OCI-LY1 (cell line): Measurements from ENCODE around the gene ABCF3.

ENCODE experiments used
- H2AFZ ChIP-seq: fragments of 200-600 bp; sonication (generic), shearing (Covaris generic); 2 replicates; pipeline ENCODE4 v1.6.0; 2014; ENCODE audit warnings: antibody characterized with exemption, mild to moderate bottlenecking, low read length
- H3F3A ChIP-seq: fragments of 200-600 bp; sonication (generic), shearing (Covaris generic); 2 replicates; pipeline ENCODE4 v1.6.0; 2014; ENCODE audit warnings: mild to moderate bottlenecking, antibody characterized with exemption, low read length, moderate library complexity; ENCODE audit not compliant: insufficient read depth
- H3K27ac ChIP-seq: fragments of 200-600 bp; sonication (generic); 2 replicates; pipeline ENCODE4 v1.5.1; 2014; ENCODE audit warnings: low read length, mixed run types, mild to moderate bottlenecking, low read depth; ENCODE audit not compliant: poor library complexity, severe bottlenecking
- H3K27me3 ChIP-seq: fragments of 200-600 bp; sonication (generic); 2 replicates; pipeline ENCODE4 v1.6.0; 2014; ENCODE audit warnings: antibody characterized with exemption, mild to moderate bottlenecking, low read length, moderate library complexity; ENCODE audit not compliant: insufficient read depth
- H3K36me3 ChIP-seq: fragments of 200-600 bp; sonication (generic); 2 replicates; pipeline ENCODE4 v1.6.1; 2014; ENCODE audit warnings: mild to moderate bottlenecking, antibody characterized with exemption, low read length, moderate library complexity, mixed read lengths; ENCODE audit not compliant: insufficient read depth
- H3K4me1 ChIP-seq: fragments of 200-600 bp; sonication (generic); 2 replicates; pipeline ENCODE4 v1.5.1; 2014; ENCODE audit warnings: mild to moderate bottlenecking, low read length, moderate library complexity; ENCODE audit not compliant: insufficient read depth, severe bottlenecking
- H3K4me2 ChIP-seq: fragments of 200-600 bp; sonication (generic), shearing (Covaris generic); 2 replicates; pipeline ENCODE4 v1.6.1; 2014; ENCODE audit warnings: low read length
- H3K4me3 ChIP-seq: fragments of 200-600 bp; sonication (generic); 2 replicates; pipeline ENCODE4 v1.5.1; 2014; ENCODE audit warnings: low read length, low read depth, mild to moderate bottlenecking, mixed read lengths; ENCODE audit not compliant: poor library complexity, severe bottlenecking
- H3K79me2 ChIP-seq: fragments of 200-600 bp; shearing (Covaris generic); 2 replicates; pipeline ENCODE4 v1.6.1; 2016; ENCODE audit warnings: mixed run types, low read length, mixed read lengths; ENCODE audit not compliant: insufficient read depth
- H3K9ac ChIP-seq: fragments of 200-600 bp; sonication (generic), shearing (Covaris generic); 2 replicates; pipeline ENCODE4 v1.6.1; 2014; ENCODE audit warnings: mild to moderate bottlenecking, low read length, mixed read lengths
- H3K9me2 ChIP-seq: fragments of 200-600 bp; sonication (generic), shearing (Covaris generic); 2 replicates; pipeline ENCODE4 v1.6.1; 2014; ENCODE audit warnings: low read depth, mild to moderate bottlenecking, low read length, mixed read lengths
- H3K9me3 ChIP-seq: fragments of 200-600 bp; shearing (Covaris generic); 2 replicates; pipeline ENCODE4 v1.6.1; 2014; ENCODE audit warnings: low read length, mixed read lengths
- H4K20me1 ChIP-seq: fragments of 200-600 bp; sonication (generic), shearing (Covaris generic); 2 replicates; pipeline ENCODE4 v1.6.0; 2016; ENCODE audit warnings: mild to moderate bottlenecking, low read length; ENCODE audit not compliant: insufficient read depth
- CTCF ChIP-seq: fragments of 200-600 bp; sonication (generic), shearing (Covaris generic); IDR thresholded peaks from 2 replicates; pipeline ENCODE4 v1.5.1; 2017; ENCODE audit warnings: mild to moderate bottlenecking, antibody characterized with exemption, low read length, moderate library complexity, mixed read lengths
- EZH2 ChIP-seq: fragments of 200-600 bp; sonication (generic), shearing (Covaris generic); IDR thresholded peaks from 2 replicates; pipeline ENCODE4 v1.8.0; 2017; ENCODE audit warnings: borderline replicate concordance, mixed run types, mild to moderate bottlenecking, antibody characterized with exemption, low read length, moderate library complexity, mixed read lengths

Gene ABCF3

GRCh38 chr3:184203526-184203925, 17.5 kb downstream of the ABCF3 start:
- no peaks in the 10 kb centered on the region for H3K9me2 ChIP-seq
- H3K79me2 ChIP-seq, result no peaks in the 10 kb centered on the region
- H3K4me1 ChIP-seq, result no peaks in the 10 kb centered on the region
- H3K4me3 ChIP-seq, result no peak overlapping the region
- no peak overlapping the region for H3K9ac ChIP-seq
- no peak overlapping the region for H3K4me2 ChIP-seq
- no peak overlapping the region for H3K27ac ChIP-seq
- no peaks in the 10 kb centered on the region for H3K36me3 ChIP-seq
- no peak overlapping the region for H2AFZ ChIP-seq
- H3K27me3 ChIP-seq, result 0 out of 2 replicates have a peak, but pooled peaks cover 6% of the 10 kb centered on the region
- TF ChIP-seq CTCF, result no peak
- no peaks in the 10 kb centered on the region for H3F3A ChIP-seq
- no peaks in the 10 kb centered on the region for H4K20me1 ChIP-seq
- H3K9me3 ChIP-seq, result no peaks in the 10 kb centered on the region

- H3K79me2 ChIP-seq, result no peaks in the 10 kb centered on the region
- H3K36me3 ChIP-seq, result no peaks in the 10 kb centered on the region
- H2AFZ ChIP-seq, result no peak overlapping the region
- TF ChIP-seq CTCF, result no peak
- no peak for TF ChIP-seq EZH2
- no peak overlapping the region for H3K9ac ChIP-seq
- H3F3A ChIP-seq, result no peaks in the 10 kb centered on the region
- H3K9me2 ChIP-seq, result no peaks in the 10 kb centered on the region
- H4K20me1 ChIP-seq, result no peaks in the 10 kb centered on the region
- no peak overlapping the region for H3K27ac ChIP-seq
- 0 out of 2 replicates have a peak, but pooled peaks cover 6% of the 10 kb centered on the region for H3K27me3 ChIP-seq
- no peaks in the 10 kb centered on the region for H3K9me3 ChIP-seq
- no peaks in the 10 kb centered on the region for H3K4me1 ChIP-seq
- no peak overlapping the region for H3K4me2 ChIP-seq
- H3K4me3 ChIP-seq, result no peak overlapping the region
Observed at GRCh38 chr3:184209146-184209923, 23.3 kb downstream of the ABCF3 start.

GRCh38 chr3:184211297-184211696, 25.3 kb downstream of the ABCF3 start:
- Histone ChIP-seq H3F3A (no peaks in the 10 kb centered on the region), H3K4me3 (no peak overlapping the region), H3K36me3 (no peaks in the 10 kb centered on the region), H3K9me2 (no peaks in the 10 kb centered on the region), H3K79me2 (no peaks in the 10 kb centered on the region), H3K9ac (no peak overlapping the region), H2AFZ (no peak overlapping the region), H3K4me2 (no peak overlapping the region), H4K20me1 (no peaks in the 10 kb centered on the region), H3K4me1 (no peaks in the 10 kb centered on the region), H3K27me3 (peaks cover 7% of the 10 kb centered on the region; the same call in 1 of the 2 replicates), H3K27ac (no peak overlapping the region), H3K9me3 (no peaks in the 10 kb centered on the region)
- no peak for TF ChIP-seq CTCF
- no peak for TF ChIP-seq EZH2
